DOHH2 (cell line): ENCODE data around the gene RARG.

Experiments used
- EZH2phosphoT487 ChIP-seq: fragments of 200-600 bp; sonication (generic); IDR thresholded peaks from 2 replicates; pipeline ENCODE4 v1.6.1; 2017; ENCODE audit warnings: borderline replicate concordance, mild to moderate bottlenecking, antibody characterized with exemption, low read length, moderate library complexity, mixed read lengths
- TF ChIP-seq, protein P1 (sequence below): fragments of 200-600 bp; sonication (generic); IDR thresholded peaks from one replicate; pipeline ENCODE4 v1.5.1; 2014; ENCODE audit warnings: antibody characterized with exemption, mild to moderate bottlenecking, low read depth, low read length; ENCODE audit not compliant: poor library complexity, severe bottlenecking

DNA sequence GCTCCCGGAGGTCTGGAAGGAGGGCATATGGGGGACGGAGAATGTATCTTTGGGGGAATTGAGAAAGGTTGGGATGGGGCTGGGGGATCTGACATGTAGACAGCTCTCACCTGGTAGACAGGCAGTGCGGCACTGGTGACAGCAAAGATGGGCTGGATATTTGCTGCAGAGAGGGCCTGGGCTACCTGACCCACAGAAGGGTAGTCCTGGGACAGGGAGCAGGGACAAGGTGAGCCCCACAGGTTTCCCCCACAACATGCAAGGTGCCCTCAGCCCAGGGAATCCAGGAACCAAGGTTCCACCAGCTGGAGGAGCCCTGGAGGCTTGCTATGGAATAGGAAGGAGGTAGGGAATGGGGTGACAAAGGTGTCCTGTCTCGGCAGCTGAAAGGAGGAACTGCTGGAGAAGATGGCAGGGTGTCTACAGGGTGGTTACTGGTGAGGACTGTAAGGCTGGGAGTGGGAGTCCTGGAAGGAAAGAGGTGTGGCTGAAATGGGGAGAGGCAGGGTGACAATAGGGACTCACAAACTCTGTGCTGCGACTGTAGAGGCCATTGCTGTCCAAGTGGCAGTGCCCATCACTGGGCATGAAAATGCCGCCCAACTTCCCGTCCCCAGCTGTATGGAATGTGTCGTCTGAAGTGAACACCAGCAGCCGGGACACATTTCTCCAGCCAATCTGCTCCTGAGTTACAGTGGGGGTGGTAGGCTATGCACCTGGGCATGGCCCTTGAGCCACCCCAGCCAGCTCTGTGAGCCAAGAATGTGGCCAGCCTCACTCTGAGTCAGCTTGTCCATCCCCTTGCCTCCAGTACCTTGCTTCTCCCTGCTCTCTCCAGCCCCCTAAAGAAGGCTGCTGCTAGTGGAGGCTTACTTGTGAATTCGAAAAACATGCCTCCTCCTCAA is 36.2 kb downstream of the RARG start:
- TF ChIP-seq, protein P1, sequence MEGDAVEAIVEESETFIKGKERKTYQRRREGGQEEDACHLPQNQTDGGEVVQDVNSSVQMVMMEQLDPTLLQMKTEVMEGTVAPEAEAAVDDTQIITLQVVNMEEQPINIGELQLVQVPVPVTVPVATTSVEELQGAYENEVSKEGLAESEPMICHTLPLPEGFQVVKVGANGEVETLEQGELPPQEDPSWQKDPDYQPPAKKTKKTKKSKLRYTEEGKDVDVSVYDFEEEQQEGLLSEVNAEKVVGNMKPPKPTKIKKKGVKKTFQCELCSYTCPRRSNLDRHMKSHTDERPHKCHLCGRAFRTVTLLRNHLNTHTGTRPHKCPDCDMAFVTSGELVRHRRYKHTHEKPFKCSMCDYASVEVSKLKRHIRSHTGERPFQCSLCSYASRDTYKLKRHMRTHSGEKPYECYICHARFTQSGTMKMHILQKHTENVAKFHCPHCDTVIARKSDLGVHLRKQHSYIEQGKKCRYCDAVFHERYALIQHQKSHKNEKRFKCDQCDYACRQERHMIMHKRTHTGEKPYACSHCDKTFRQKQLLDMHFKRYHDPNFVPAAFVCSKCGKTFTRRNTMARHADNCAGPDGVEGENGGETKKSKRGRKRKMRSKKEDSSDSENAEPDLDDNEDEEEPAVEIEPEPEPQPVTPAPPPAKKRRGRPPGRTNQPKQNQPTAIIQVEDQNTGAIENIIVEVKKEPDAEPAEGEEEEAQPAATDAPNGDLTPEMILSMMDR = no peak
- no peak for TF ChIP-seq EZH2phosphoT487
